ENCODE data around the gene CLCF1. TPM values are rescaled to one million over a fixed set of nuclear protein-coding genes. Genes with fewer than 3 reads are reported as not detected.
A peak's percentile ranks its signal among the peaks of the same experiment; 100 is the strongest.

Gene CLCF1
- total RNA-seq, 1 donor from 2014 or later: 1.8 TPM

DNA sequence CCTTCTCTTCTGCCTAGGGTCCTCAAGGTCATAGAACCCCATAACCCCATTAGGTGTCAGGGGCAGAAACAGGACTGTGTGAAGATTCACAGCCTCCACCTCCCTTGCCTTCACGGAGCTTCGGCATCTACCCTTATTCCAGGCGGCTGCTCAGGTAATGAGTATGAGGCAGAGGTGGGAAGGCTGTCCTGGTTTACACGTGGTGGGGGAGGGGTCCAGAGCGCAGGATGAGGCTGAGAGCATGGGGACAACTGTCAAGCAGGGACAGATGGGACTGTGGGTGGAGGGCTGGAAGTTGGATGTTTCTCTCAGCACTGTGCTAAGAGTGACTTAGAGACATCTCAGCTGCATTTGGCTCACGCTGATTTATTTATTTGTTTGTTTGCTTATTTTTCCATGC lies 14.1 kb upstream of the CLCF1 start:
- DNase-seq (ENCODE audit: low read depth) (no peak), FAIRE-seq (no peak)
- Histone ChIP-seq H3K36me3 (ENCODE audit: control insufficient read depth, insufficient read depth, low read length) (no peaks in the 10 kb centered on the region), H3K27me3 (ENCODE audit: control insufficient read depth, insufficient read depth, low read length) (no peaks in the 10 kb centered on the region), H3K4me3 (ENCODE audit: low read depth, low read length) (no peak overlapping the region)
- TF ChIP-seq, protein P1, sequence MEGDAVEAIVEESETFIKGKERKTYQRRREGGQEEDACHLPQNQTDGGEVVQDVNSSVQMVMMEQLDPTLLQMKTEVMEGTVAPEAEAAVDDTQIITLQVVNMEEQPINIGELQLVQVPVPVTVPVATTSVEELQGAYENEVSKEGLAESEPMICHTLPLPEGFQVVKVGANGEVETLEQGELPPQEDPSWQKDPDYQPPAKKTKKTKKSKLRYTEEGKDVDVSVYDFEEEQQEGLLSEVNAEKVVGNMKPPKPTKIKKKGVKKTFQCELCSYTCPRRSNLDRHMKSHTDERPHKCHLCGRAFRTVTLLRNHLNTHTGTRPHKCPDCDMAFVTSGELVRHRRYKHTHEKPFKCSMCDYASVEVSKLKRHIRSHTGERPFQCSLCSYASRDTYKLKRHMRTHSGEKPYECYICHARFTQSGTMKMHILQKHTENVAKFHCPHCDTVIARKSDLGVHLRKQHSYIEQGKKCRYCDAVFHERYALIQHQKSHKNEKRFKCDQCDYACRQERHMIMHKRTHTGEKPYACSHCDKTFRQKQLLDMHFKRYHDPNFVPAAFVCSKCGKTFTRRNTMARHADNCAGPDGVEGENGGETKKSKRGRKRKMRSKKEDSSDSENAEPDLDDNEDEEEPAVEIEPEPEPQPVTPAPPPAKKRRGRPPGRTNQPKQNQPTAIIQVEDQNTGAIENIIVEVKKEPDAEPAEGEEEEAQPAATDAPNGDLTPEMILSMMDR (IDR thresholded peaks at IDR 0.05; ENCODE audit: insufficient read depth, low read length, severe bottlenecking): no peak

GRCh38 chr11:67387069-67387468 lies 13.7 kb upstream of the CLCF1 start:
- no peaks in the 10 kb centered on the region for H3K36me3 ChIP-seq (ENCODE audit: control insufficient read depth, insufficient read depth, low read length)
- FAIRE-seq (no peak), DNase-seq (ENCODE audit: low read depth) (no peak)
- no peaks in the 10 kb centered on the region for H3K27me3 ChIP-seq (ENCODE audit: control insufficient read depth, insufficient read depth, low read length)
- TF ChIP-seq, protein P1 (IDR thresholded peaks at IDR 0.05; ENCODE audit: insufficient read depth, low read length, severe bottlenecking): no peak
- H3K4me3 ChIP-seq (ENCODE audit: low read depth, low read length): no peak overlapping the region

GRCh38 chr11:67384851-67385366 lies 11.5 kb upstream of the CLCF1 start:
- Histone ChIP-seq H3K27me3 (ENCODE audit: control insufficient read depth, insufficient read depth, low read length) (no peaks in the 10 kb centered on the region), H3K4me3 (ENCODE audit: low read depth, low read length) (no peak overlapping the region), H3K36me3 (ENCODE audit: control insufficient read depth, insufficient read depth, low read length) (no peaks in the 10 kb centered on the region)
- TF ChIP-seq, protein P1 (IDR thresholded peaks at IDR 0.05; ENCODE audit: insufficient read depth, low read length, severe bottlenecking): no peak
- FAIRE-seq (no peak), DNase-seq (ENCODE audit: low read depth) (peak; percentile 79)

DNA sequence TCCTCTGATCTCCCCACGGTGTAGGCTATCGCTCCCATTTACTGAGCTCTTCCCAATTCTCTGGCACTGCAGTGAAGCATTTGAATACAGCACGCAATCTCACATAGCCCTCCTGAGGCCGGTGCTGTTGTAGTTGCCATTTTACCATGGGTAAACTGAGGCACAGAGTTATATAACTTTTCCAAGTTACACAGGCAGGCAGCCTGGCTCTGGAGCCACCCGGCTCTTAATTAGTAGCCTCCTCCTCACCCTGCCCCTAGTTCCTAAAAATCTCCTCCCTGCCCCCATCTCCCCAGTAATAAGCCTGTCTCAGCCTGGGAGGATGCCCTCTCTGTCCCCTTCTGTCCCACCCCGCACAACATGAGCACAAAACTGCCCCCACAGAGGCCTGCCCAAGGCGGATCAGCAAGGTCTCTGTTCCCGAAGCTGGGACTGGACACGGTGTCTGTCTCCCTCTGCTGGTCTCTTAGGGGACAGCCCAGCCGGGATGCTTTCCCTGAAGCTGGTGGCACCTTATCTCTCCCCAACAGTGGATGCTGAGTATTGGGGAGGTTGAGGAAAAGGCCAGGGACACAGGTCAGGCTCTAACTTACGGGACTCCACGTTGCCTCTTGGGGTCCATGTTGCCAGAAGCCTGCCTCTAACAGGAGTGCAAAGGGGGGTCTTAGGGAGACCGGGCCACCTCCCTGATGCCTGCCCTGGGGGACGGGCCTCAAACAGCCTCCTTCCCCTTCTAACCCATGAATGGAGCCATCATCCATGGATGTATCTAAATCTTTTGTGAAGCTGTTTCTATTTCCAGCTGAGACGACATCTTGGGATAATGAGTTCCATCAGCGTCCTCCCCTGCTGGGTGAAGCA lies 9.1 kb upstream of the CLCF1 start:
- H3K36me3 ChIP-seq (ENCODE audit: control insufficient read depth, insufficient read depth, low read length): no peaks in the 10 kb centered on the region
- H3K4me3 ChIP-seq (ENCODE audit: low read depth, low read length): no peak overlapping the region
- DNase-seq (ENCODE audit: low read depth): peak; percentile 69
- no peaks in the 10 kb centered on the region for H3K27me3 ChIP-seq (ENCODE audit: control insufficient read depth, insufficient read depth, low read length)
- TF ChIP-seq, protein P1 (IDR thresholded peaks at IDR 0.05; ENCODE audit: insufficient read depth, low read length, severe bottlenecking): peak; percentile 98
- no peak for FAIRE-seq

DNA sequence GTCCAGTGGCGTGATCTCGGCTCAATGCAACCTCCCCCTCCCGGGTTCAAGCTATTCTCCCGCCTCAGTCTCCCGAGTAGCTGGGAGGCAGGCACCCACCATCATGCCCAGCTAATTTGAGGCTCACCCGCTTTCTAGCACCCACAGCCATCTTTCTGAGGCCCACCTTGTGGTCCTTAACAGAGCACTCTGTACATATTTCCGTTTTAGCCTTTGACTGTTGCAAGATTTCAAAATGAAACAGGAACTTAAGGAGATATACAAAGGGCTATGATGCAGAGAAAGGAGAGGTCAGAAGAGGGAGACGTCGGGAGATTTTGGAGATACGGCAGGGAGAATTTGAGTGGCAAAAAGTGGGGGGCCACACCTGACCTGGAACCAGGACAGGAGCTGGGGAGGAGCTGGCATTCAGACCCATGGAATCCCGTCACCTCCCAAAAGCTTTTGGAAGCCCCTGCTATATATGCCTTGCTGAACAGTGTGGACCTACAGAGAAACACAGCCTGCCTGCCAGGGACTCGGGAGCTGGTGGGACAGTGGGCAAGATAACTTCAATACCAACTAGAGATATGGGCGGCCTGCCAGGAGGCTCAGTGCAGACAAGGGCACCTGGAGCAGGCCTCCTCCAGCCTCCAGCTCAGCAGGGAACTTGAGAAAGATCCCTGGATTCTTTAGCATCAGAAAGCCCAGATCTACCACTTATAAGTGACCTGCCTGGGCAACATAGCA lies 8.0 kb upstream of the CLCF1 start:
- TF ChIP-seq, protein P1 (IDR thresholded peaks at IDR 0.05; ENCODE audit: insufficient read depth, low read length, severe bottlenecking): no peak
- DNase-seq (ENCODE audit: low read depth) (no peak), FAIRE-seq (no peak)
- Histone ChIP-seq H3K4me3 (ENCODE audit: low read depth, low read length) (no peak overlapping the region), H3K36me3 (ENCODE audit: control insufficient read depth, insufficient read depth, low read length) (no peaks in the 10 kb centered on the region), H3K27me3 (ENCODE audit: control insufficient read depth, insufficient read depth, low read length) (no peaks in the 10 kb centered on the region)

Measured in bronchial epithelial cell (primary cell).